NCI-H226 (cell line): ENCODE results near the gene FREY1.
A peak's percentile ranks its signal among the peaks of the same experiment; 100 is the strongest.

ENCODE experiments used
- DNase-seq: peaks from one replicate; pipeline ENCODE4 v3.0.0-alpha.2; 2015

FREY1 gene

DNA sequence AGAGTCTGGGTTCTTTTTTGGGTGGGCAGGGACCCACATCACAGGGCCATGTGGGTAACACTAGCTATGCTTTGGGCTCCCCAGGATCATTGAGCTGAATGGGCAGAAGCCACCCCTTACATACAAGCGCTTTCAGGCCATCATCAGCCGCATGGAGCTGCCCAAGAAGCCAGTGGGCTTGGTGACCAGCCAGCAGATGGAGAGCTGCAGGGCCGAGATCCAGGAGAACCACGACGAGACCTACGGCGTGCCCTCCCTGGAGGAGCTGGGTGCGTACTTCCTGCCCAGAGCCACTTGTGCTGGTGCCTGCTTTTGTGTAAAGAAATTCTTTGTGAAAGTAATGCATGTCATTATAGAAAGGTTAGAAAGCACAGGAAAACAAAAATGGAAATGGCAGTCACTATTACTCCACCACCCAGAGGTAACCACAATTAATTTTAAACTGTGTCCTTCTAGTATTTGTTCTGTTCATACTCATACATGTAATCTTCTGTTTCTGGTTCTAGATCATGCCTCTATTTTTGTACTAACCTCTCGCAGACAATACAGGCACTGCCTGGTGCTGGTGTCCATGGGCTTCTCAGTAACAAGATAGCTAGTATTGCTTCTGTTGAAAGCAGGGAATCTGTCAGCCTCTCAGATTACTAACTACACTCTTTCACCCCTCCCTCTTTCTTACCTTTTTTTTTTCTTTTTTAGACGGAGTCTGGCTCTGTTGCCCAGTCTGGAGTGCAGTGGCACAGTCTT lies 46.1 kb downstream of the FREY1 start:
- DNase-seq: no peak

DNA sequence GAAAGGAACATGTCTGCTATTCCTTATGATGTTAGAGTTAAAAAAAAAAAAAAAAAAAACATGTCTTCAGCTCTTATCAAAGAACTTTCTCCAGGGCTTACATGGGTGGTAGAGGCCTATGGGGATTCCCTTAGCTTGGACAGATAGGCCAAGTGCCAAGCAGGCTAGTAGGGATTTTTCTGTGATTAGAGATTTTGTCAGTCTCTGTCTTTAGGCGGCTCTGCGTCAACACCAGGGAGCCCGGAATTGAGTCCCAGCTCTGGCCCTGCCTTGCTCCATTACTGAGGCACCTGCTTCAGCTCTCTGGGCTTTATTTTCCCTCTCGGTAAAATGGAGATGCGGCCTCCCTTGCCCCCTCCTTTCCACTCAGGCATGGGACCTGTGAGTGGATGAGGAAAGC lies 46.7 kb downstream of the FREY1 start:
- DNase-seq: peak; percentile 69

DNA sequence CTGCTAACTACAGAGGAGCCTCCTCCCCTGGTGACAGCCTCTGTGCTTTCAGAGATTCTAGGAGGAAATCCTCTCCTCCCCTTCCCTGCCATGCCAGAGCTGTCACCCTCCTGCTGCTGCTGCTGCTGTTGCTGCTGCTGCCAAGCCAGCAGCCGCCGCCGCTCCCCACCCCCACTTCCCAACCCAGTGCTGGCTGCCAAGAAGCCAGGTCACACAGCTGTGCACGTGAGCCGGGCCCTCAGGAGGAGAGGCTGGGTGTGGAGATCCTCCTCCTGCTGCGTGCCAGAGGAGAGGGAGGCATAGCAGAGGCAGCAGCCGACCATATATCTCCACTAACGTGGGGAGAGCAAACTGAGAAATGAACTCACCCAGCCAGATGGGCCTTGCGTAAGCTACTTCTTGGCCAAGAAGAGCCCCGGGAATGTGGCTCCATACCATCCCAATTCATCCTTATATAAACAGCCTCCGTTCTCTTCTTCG lies 47.4 kb downstream of the FREY1 start:
- peak; percentile 96 for DNase-seq

DNA sequence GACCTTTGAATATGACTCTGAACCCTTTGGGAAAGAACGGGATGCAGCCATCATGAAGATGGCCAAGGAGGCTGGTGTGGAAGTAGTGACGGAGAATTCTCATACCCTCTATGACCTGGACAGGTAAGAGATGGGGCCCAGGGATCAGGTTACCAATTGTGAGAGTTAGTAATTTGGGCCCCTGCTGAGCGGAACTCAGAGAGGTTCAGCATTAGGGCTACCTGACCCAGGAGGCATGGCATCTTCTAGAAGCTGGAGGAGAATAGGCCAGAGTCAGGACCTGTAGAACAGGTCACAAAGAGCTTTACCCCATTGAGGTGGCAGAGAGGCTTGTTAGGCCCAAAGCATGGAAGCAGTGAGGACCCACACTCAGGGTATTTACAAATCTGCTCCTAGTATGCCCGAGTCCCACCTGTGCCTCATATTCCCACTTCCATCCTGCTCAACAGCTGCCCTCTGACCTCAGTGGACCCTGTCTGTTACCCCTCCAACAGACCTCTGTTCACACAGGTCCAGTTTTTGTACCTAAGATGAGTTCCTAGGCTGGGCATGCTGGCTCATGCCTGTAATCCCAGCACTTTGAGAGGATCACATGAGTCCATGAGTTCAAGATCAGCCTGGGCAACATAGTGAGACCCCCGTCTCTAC lies 48.2 kb downstream of the FREY1 start:
- DNase-seq: no peak

DNA sequence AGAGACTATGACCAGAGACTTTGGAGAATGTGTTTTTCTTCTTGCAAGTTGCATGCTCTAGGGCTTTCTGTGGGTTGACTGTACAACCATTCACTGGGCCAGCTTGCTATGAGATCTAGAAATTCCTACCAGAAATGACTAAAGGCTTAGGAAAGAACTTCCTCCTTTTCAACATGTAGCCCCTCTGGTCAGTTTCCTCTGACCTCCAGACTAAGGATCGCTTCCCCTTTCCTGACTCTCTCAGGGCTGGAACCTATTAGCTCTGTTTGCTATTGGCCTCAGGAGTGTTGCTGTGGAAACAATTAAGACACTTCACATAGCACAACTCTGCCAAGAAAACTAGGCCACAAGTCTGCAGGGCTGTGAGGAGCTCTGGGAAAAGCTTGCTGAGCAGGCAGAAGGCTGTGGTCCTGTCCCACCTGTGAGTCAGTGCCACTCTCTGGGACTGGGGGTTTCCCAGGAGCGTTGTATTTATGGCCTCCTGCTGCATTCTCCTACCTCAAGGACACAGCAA lies 49.1 kb downstream of the FREY1 start:
- DNase-seq: peak; percentile 35
